Measurements from ENCODE around the gene ECSIT.
"Not testable (repeated sequence)": the region's sequence is repeated elsewhere in the genome, so short reads cannot be mapped to it uniquely, and the experiment has no call there.

Gene ECSIT

GRCh38 chr19:11528551-11529341 lies at the start of gene ECSIT:
Gene ECSIT, minus strand, starts transcription at chr19:11529134. Its CDS starts 9,964 bp downstream, at chr19:11519170.
- in situ Hi-C loops (cut with HindIII; ENCODE audit: low sequenced_read_pairs), result no loop called here

- in situ Hi-C loops (cut with HindIII; ENCODE audit: low sequenced_read_pairs), result no loop called here
These were observed 48.7 kb upstream of the ECSIT start, which contains the start of gene ACP5 for GRCh38 chr19:11577451-11578257. Gene ACP5, minus strand, starts transcription at chr19:11577645. Its CDS starts 328 bp downstream, at chr19:11577317.

GRCh38 chr19:11576227-11576626 lies 47.3 kb upstream of the ECSIT start:
- in situ Hi-C loops (cut with HindIII; ENCODE audit: low sequenced_read_pairs), result no loop called here

GRCh38 chr19:11574689-11575088 lies 45.8 kb upstream of the ECSIT start:
- in situ Hi-C loops (cut with HindIII; ENCODE audit: low sequenced_read_pairs), result no loop called here

- in situ Hi-C loops (cut with HindIII; ENCODE audit: low sequenced_read_pairs), result not testable (repeated sequence)
These were observed 44.8 kb upstream of the ECSIT start for GRCh38 chr19:11573763-11574162.

- in situ Hi-C loops (cut with HindIII; ENCODE audit: low sequenced_read_pairs), result not testable (repeated sequence)
These were observed 44.4 kb upstream of the ECSIT start for GRCh38 chr19:11573354-11573753.

- in situ Hi-C loops (cut with HindIII; ENCODE audit: low sequenced_read_pairs), result no loop called here
These were observed 41.1 kb upstream of the ECSIT start for GRCh38 chr19:11570039-11570462.

GRCh38 chr19:11566164-11566563 lies 37.2 kb upstream of the ECSIT start:
- in situ Hi-C loops (cut with HindIII; ENCODE audit: low sequenced_read_pairs), result no loop called here

GRCh38 chr19:11565649-11565980 lies 36.7 kb upstream of the ECSIT start:
- in situ Hi-C loops (cut with HindIII; ENCODE audit: low sequenced_read_pairs), result not testable (repeated sequence)

- in situ Hi-C loops (cut with HindIII; ENCODE audit: low sequenced_read_pairs), result not testable (repeated sequence)
These were observed 35.3 kb upstream of the ECSIT start for GRCh38 chr19:11564082-11564807.

GRCh38 chr19:11563532-11563931 lies 34.6 kb upstream of the ECSIT start:
- in situ Hi-C loops (cut with HindIII; ENCODE audit: low sequenced_read_pairs), result no loop called here

- in situ Hi-C loops (cut with HindIII; ENCODE audit: low sequenced_read_pairs), result no loop called here
These were observed 31.6 kb upstream of the ECSIT start for GRCh38 chr19:11560404-11561051.

GRCh38 chr19:11558881-11559828 lies 30.2 kb upstream of the ECSIT start, which contains the start of gene ELOF1:
Gene ELOF1, minus strand, starts transcription at chr19:11559230. Its CDS starts 4,883 bp downstream, at chr19:11554347.
- in situ Hi-C loops (cut with HindIII; ENCODE audit: low sequenced_read_pairs), result no loop called here

- in situ Hi-C loops (cut with HindIII; ENCODE audit: low sequenced_read_pairs), result no loop called here
These were observed 27.9 kb upstream of the ECSIT start for GRCh38 chr19:11556634-11557420.

- in situ Hi-C loops (cut with HindIII; ENCODE audit: low sequenced_read_pairs), result no loop called here
These were observed 26.3 kb upstream of the ECSIT start for GRCh38 chr19:11555246-11555645.

GRCh38 chr19:11554160-11554559 lies 25.2 kb upstream of the ECSIT start:
- in situ Hi-C loops (cut with HindIII; ENCODE audit: low sequenced_read_pairs), result no loop called here

GRCh38 chr19:11552666-11553372 lies 23.9 kb upstream of the ECSIT start:
- in situ Hi-C loops (cut with HindIII; ENCODE audit: low sequenced_read_pairs), result no loop called here

GRCh38 chr19:11551603-11552235 lies 22.8 kb upstream of the ECSIT start:
- in situ Hi-C loops (cut with HindIII; ENCODE audit: low sequenced_read_pairs), result no loop called here
